ENCODE measurements around the gene HHIPL1.

HHIPL1 gene

GRCh38 chr14:99666533-99666932, 21.6 kb downstream of the HHIPL1 start:
- Histone ChIP-seq H3K9ac (ENCODE audit: low read depth, low read length) (no peak overlapping the region), H3K36me3 (ENCODE audit: insufficient read depth, low read length) (no peaks in the 10 kb centered on the region; the same call in 1 of the 2 replicates), H3K9me3 (ENCODE audit: control insufficient read depth, insufficient read depth, low read length) (no peaks in the 10 kb centered on the region), H3K4me1 (ENCODE audit: insufficient read depth, low read length) (peaks cover 43% of the 10 kb centered on the region)

GRCh38 chr14:99667045-99667444, 22.1 kb downstream of the HHIPL1 start:
- H3K36me3 ChIP-seq (ENCODE audit: insufficient read depth, low read length) = no peaks in the 10 kb centered on the region; the same call in 1 of the 2 replicates
- peaks cover 48% of the 10 kb centered on the region for H3K4me1 ChIP-seq (ENCODE audit: insufficient read depth, low read length)
- no peaks in the 10 kb centered on the region for H3K9me3 ChIP-seq (ENCODE audit: control insufficient read depth, insufficient read depth, low read length)
- H3K9ac ChIP-seq (ENCODE audit: low read depth, low read length) = no peak overlapping the region

GRCh38 chr14:99667821-99668220, 22.9 kb downstream of the HHIPL1 start:
- Histone ChIP-seq H3K4me1 (ENCODE audit: insufficient read depth, low read length) (peaks cover 55% of the 10 kb centered on the region), H3K9me3 (ENCODE audit: control insufficient read depth, insufficient read depth, low read length) (no peaks in the 10 kb centered on the region), H3K9ac (ENCODE audit: low read depth, low read length) (no peak overlapping the region), H3K36me3 (ENCODE audit: insufficient read depth, low read length) (no peaks in the 10 kb centered on the region; the same call in 1 of the 2 replicates)

GRCh38 chr14:99668307-99669295, 23.7 kb downstream of the HHIPL1 start:
- H3K9me3 ChIP-seq (ENCODE audit: control insufficient read depth, insufficient read depth, low read length) = no peaks in the 10 kb centered on the region
- peaks cover 52% of the 10 kb centered on the region for H3K4me1 ChIP-seq (ENCODE audit: insufficient read depth, low read length)
- no peaks in the 10 kb centered on the region; the same call in 1 of the 2 replicates for H3K36me3 ChIP-seq (ENCODE audit: insufficient read depth, low read length)
- no peak overlapping the region for H3K9ac ChIP-seq (ENCODE audit: low read depth, low read length)

- Histone ChIP-seq H3K36me3 (ENCODE audit: insufficient read depth, low read length) (no peaks in the 10 kb centered on the region), H3K9me3 (ENCODE audit: control insufficient read depth, insufficient read depth, low read length) (no peaks in the 10 kb centered on the region), H3K9ac (ENCODE audit: low read depth, low read length) (no peak overlapping the region), H3K4me1 (ENCODE audit: insufficient read depth, low read length) (peaks cover 43% of the 10 kb centered on the region)
These were observed 25.7 kb downstream of the HHIPL1 start for GRCh38 chr14:99670361-99671234.

- Histone ChIP-seq H3K4me1 (ENCODE audit: insufficient read depth, low read length) (peaks cover 42% of the 10 kb centered on the region), H3K9ac (ENCODE audit: low read depth, low read length) (no peak overlapping the region; the same call in 1 of the 2 replicates), H3K9me3 (ENCODE audit: control insufficient read depth, insufficient read depth, low read length) (no peaks in the 10 kb centered on the region), H3K36me3 (ENCODE audit: insufficient read depth, low read length) (no peaks in the 10 kb centered on the region)
These were observed 26.6 kb downstream of the HHIPL1 start for GRCh38 chr14:99671235-99672224.

- H3K4me1 ChIP-seq (ENCODE audit: insufficient read depth, low read length) = peaks cover 38% of the 10 kb centered on the region
- no peaks in the 10 kb centered on the region for H3K36me3 ChIP-seq (ENCODE audit: insufficient read depth, low read length)
- H3K9me3 ChIP-seq (ENCODE audit: control insufficient read depth, insufficient read depth, low read length) = peaks cover 2% of the 10 kb centered on the region; the same call in 1 of the 2 replicates
- no peak overlapping the region; the same call in 1 of the 2 replicates for H3K9ac ChIP-seq (ENCODE audit: low read depth, low read length)
These were observed 27.8 kb downstream of the HHIPL1 start for GRCh38 chr14:99672506-99673304.

GRCh38 chr14:99673305-99674063, 28.6 kb downstream of the HHIPL1 start:
- H3K36me3 ChIP-seq (ENCODE audit: insufficient read depth, low read length) = no peaks in the 10 kb centered on the region
- peaks cover 38% of the 10 kb centered on the region for H3K4me1 ChIP-seq (ENCODE audit: insufficient read depth, low read length)
- H3K9me3 ChIP-seq (ENCODE audit: control insufficient read depth, insufficient read depth, low read length) = peaks cover 5% of the 10 kb centered on the region; the same call in 1 of the 2 replicates
- H3K9ac ChIP-seq (ENCODE audit: low read depth, low read length) = no peak overlapping the region

- Histone ChIP-seq H3K9me3 (ENCODE audit: control insufficient read depth, insufficient read depth, low read length) (peaks cover 5% of the 10 kb centered on the region; the same call in 1 of the 2 replicates), H3K4me1 (ENCODE audit: insufficient read depth, low read length) (peaks cover 36% of the 10 kb centered on the region), H3K36me3 (ENCODE audit: insufficient read depth, low read length) (no peaks in the 10 kb centered on the region), H3K9ac (ENCODE audit: low read depth, low read length) (no peak overlapping the region)
These were observed 29.2 kb downstream of the HHIPL1 start for GRCh38 chr14:99674064-99674650.

- Histone ChIP-seq H3K36me3 (ENCODE audit: insufficient read depth, low read length) (no peaks in the 10 kb centered on the region), H3K9ac (ENCODE audit: low read depth, low read length) (no peak overlapping the region), H3K9me3 (ENCODE audit: control insufficient read depth, insufficient read depth, low read length) (peaks cover 5% of the 10 kb centered on the region; the same call in 1 of the 2 replicates), H3K4me1 (ENCODE audit: insufficient read depth, low read length) (peaks cover 34% of the 10 kb centered on the region)
These were observed 29.9 kb downstream of the HHIPL1 start for GRCh38 chr14:99674776-99675381.

- H3K9ac ChIP-seq (ENCODE audit: low read depth, low read length) = no peak overlapping the region
- peaks cover 5% of the 10 kb centered on the region; the same call in 1 of the 2 replicates for H3K9me3 ChIP-seq (ENCODE audit: control insufficient read depth, insufficient read depth, low read length)
- H3K4me1 ChIP-seq (ENCODE audit: insufficient read depth, low read length) = peaks cover 33% of the 10 kb centered on the region
- H3K36me3 ChIP-seq (ENCODE audit: insufficient read depth, low read length) = no peaks in the 10 kb centered on the region
These were observed 30.5 kb downstream of the HHIPL1 start for GRCh38 chr14:99675382-99675835.
